Mucosa of descending colon (tissue), 3 donors: ENCODE data around the gene XDH. TPM values are rescaled to one million over a fixed set of nuclear protein-coding genes. Genes with fewer than 3 reads are reported as not detected.

Experiments
- ATAC-seq: fragments of 200-7000 bp; cut with Tn5 transposase; one replicate; pipeline ENCODE4 v1.9.1; 2020; ENCODE audit warnings: mild to moderate bottlenecking, moderate library complexity
- DNase-seq, 3 donors: peaks; one replicate each; pipeline ENCODE4 v3.0.0-alpha.2; 2020
- H3K36me3 ChIP-seq: fragments of 200-600 bp; one replicate; pipeline ENCODE4 v1.8.0; 2021; ENCODE audit warnings: low read depth, mild to moderate bottlenecking
- H3K4me1 ChIP-seq: fragments of 200-600 bp; one replicate; pipeline ENCODE4 v1.8.0; 2021; ENCODE audit warnings: low read depth, mild to moderate bottlenecking
- H3K4me3 ChIP-seq: fragments of 200-600 bp; one replicate; pipeline ENCODE4 v1.8.0; 2021; ENCODE audit warnings: mild to moderate bottlenecking
- H3K9me3 ChIP-seq: fragments of 200-600 bp; one replicate; pipeline ENCODE4 v1.8.0; 2021; ENCODE audit warnings: mild to moderate bottlenecking
- CTCF ChIP-seq: fragments of 200-600 bp; IDR thresholded peaks from one replicate; pipeline ENCODE4 v1.8.0; 2022; ENCODE audit warnings: antibody characterized with exemption, mild to moderate bottlenecking
- intact Hi-C, 2 donors: fragments of 100-400 bp; cut with DNase I in 1 of 2; cut with micrococcal nuclease in 1 of 2; formaldehyde crosslinking; loops; one replicate each; pipeline versions ENCODE4 v1.11.0 to v1.11.1; 2022; cut with DNase I, micrococcal nuclease
- total RNA-seq, 3 donors: library from RNA; stranded (reverse); fragmentation: NEBNext Ultra II Directional in 2 of 3; extraction: Animal tissue kit (Norgen Biotek cat#: 25700) in 2 of 3; gene quantifications; one replicate each; pipeline versions ENCODE4 v1.2.1 to v1.2.4, GENCODE V29; 2021 to 2023
- donor health status: DM: no; HTN: no; CAD: no; lungs with moderate emphysema.
- donor health status: DM: no; HTN: no; CAD: no.
- donor health status: DM: no; HTN: yes; CAD: no.

The XDH gene
- total RNA-seq, 3 donors from 2014 or later: 18.4 to 75.4 (median 40.7) TPM

DNA sequence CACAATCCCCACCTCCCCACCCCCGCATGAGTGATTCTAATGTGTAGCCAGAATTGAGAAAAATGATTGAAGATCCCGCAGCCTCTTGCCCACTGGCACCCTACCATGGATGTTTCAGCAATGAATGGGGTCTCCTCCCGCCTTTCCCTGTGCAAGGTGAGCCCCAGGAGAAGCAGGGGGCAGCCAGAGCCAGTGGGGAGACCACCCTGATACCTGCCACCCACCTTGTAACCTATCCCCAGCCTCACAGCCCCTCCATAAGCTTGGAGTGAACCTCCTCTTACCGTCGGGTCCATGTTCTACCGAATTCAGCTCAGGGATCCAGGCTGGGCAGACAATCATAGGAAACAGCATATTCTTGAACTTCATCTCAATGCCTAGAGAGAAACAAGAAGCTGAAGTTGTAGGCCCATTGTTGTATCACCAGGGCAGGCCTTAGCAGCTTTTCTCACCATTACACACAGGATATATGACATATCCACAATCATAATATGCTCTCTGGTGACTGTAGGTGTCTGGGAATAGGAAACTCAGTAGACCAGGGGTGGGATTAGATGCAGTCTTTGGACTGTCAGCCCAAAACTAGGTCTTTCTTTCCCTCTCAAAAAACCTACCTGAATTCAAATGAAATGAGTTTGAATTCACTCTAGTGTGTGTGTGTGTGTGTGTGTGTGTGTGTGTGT, 30.9 kb downstream of the XDH start:
- intact Hi-C loops: no loop called here
- Histone ChIP-seq H3K4me3 (no peak overlapping the region), H3K9me3 (no peaks in the 10 kb centered on the region), H3K36me3 (no peaks in the 10 kb centered on the region), H3K4me1 (no peaks in the 10 kb centered on the region)
- no peak for ATAC-seq
- DNase-seq: no peak
- TF ChIP-seq CTCF: no peak

GRCh38 chr2:31382452-31383120, 32.0 kb downstream of the XDH start:
- Histone ChIP-seq H3K4me1 (no peaks in the 10 kb centered on the region), H3K36me3 (no peaks in the 10 kb centered on the region), H3K4me3 (no peak overlapping the region), H3K9me3 (no peaks in the 10 kb centered on the region)
- intact Hi-C loops: no loop called here
- DNase-seq: no peak
- no peak for TF ChIP-seq CTCF
- ATAC-seq: no peak

DNA sequence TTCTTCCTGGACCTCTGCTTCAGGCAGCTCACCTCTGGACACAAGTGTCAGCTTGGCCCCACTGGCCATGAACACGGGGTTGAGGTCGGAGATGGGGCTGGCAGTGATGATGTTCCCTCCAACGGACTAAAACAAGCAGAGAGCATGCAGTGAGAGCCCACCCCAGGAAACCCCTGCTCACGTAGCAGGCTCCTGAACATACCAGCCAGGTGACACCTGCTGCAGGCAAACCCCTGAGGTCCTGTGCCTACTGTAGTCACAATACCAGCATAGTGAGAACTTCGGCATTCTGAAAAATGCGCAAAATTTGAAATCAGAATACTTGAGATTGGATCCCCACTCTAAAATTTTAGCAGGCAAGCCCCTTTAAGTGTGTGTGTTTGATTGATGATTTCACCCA, 32.9 kb downstream of the XDH start:
- intact Hi-C loops: no loop called here
- TF ChIP-seq CTCF: no peak
- no peaks in the 10 kb centered on the region for H3K36me3 ChIP-seq

DNA sequence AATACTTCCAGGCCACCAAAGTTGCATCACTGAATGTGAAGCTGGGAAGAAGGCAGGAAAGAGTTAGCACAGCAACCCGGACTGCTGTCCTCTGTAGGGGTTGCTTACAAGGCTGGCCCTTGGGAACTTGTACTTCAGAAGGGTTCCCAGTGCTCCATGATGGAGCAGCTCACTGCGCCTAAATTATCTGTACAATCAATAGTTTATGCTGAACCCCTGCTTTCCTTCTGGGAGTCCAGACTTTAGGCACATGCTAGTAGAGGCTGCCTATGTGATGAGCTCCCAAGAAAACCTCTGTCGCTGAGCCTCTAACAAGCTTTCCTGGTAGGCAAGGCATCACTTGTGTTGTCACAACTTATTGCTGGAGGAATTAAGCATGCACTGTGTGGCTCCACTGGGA, 34.3 kb downstream of the XDH start:
- Histone ChIP-seq H3K36me3 (no peaks in the 10 kb centered on the region), H3K9me3 (no peaks in the 10 kb centered on the region), H3K4me3 (no peak overlapping the region), H3K4me1 (no peaks in the 10 kb centered on the region)
- no peak for DNase-seq
- ATAC-seq: no peak
- no peak for TF ChIP-seq CTCF
- intact Hi-C loops: no loop called here

More for the DNA sequence above, 32.9 kb downstream of the XDH start:
- DNase-seq: no peak
- Histone ChIP-seq H3K9me3 (no peaks in the 10 kb centered on the region), H3K4me1 (no peaks in the 10 kb centered on the region), H3K4me3 (no peak overlapping the region)
- no peak for ATAC-seq

DNA sequence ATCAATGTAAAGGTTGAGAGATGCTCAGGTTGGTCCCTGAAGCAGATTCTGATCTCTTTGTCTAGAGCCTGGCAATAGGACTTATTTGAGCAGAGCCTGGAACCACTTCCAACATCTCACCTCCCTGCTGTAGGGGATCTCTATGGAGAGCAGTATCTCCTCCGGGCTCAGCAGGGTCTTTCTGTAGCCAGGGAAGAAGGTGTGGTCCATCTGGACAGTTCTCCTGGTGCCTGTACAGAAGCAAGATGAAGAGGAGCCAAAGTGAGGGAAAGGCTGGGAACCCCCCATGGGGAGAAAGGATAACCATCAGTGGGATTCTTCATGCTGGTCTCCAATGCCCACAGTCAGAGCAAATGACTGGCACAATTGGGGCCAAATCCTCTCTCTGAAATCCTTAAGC, 34.8 kb downstream of the XDH start:
- DNase-seq: no peak
- no peak for ATAC-seq
- no peak overlapping the region for H3K4me3 ChIP-seq
- no peaks in the 10 kb centered on the region for H3K36me3 ChIP-seq
- intact Hi-C loops: no loop called here
- no peaks in the 10 kb centered on the region for H3K9me3 ChIP-seq
- H3K4me1 ChIP-seq: no peaks in the 10 kb centered on the region
- TF ChIP-seq CTCF: no peak
